ENCODE measurements around the gene CHN2.

- TF ChIP-seq CTCF (IDR thresholded peaks at IDR 0.05 in 8 of 11, conservative IDR thresholded peaks at IDR 0.05 in 3 of 11) = no peak
- no peak for TF ChIP-seq POLR2AphosphoS5 (IDR thresholded peaks at IDR 0.05)
- no peak for TF ChIP-seq POLR2A (IDR thresholded peaks at IDR 0.05)
Measured at GRCh38 chr7:29328811-29329210, 134.2 kb downstream of the CHN2 start.

Measured in spleen (tissue), 7 donors.